Fibroblast of lung (primary cell): ENCODE results near the gene CFAP299. TPM values are rescaled to one million over a fixed set of nuclear protein-coding genes. Genes with fewer than 3 reads are reported as not detected.

Experiments
- DNase-seq, 2 donors: peaks; one replicate each; pipeline versions ENCODE4 v3.0.0 to v3.0.0-alpha.2; 2010; ENCODE audit warnings: low read depth in 2 of 2
- H2AFZ ChIP-seq: 2 replicates; pipeline ENCODE4 v1.5.1; 2012; ENCODE audit warnings: low read length, control low read depth, inconsistent platforms
- H3K27ac ChIP-seq: 2 replicates; pipeline ENCODE4 v1.5.1; 2011; ENCODE audit warnings: low read length, control low read depth; ENCODE audit not compliant: insufficient read depth
- H3K27me3 ChIP-seq: 2 replicates; pipeline ENCODE4 v1.5.1; 2011; ENCODE audit warnings: mild to moderate bottlenecking, low read length; ENCODE audit not compliant: control insufficient read depth, insufficient read depth
- H3K36me3 ChIP-seq: 2 replicates; pipeline ENCODE4 v1.5.1; 2011; ENCODE audit warnings: low read length; ENCODE audit not compliant: control insufficient read depth, insufficient read depth
- H3K4me1 ChIP-seq: 2 replicates; pipeline ENCODE4 v1.5.1; 2011; ENCODE audit warnings: low read length; ENCODE audit not compliant: control insufficient read depth, insufficient read depth; ENCODE audit errors: extremely low read depth
- H3K4me2 ChIP-seq: 2 replicates; pipeline ENCODE4 v1.5.1; 2011; ENCODE audit warnings: low read length, control low read depth; ENCODE audit not compliant: insufficient read depth; ENCODE audit errors: extremely low read depth
- H3K4me3 ChIP-seq, 4 experiments: fragments of 200-600 bp in 1 of 4; sonication (generic) in 1 of 4; replicated peaks in 1 of 4; 2 replicates each; pipeline ENCODE4 v1.5.1; 2011 to 2016; ENCODE audit warnings: low read length in 4 of 4, low read depth in 3 of 4, mild to moderate bottlenecking in 3 of 4, control low read depth in 2 of 4, inconsistent platforms in 1 of 4, mixed read lengths in 1 of 4; ENCODE audit not compliant: insufficient read depth in 1 of 4; ENCODE audit errors: control extremely low read depth in 1 of 4
- H3K79me2 ChIP-seq: 2 replicates; pipeline ENCODE4 v1.5.1; 2012; ENCODE audit warnings: mild to moderate bottlenecking, low read length, inconsistent platforms; ENCODE audit not compliant: control insufficient read depth, insufficient read depth
- H3K9ac ChIP-seq: 2 replicates; pipeline ENCODE4 v1.5.1; 2011; ENCODE audit warnings: mild to moderate bottlenecking, low read length, control low read depth; ENCODE audit not compliant: insufficient read depth
- H3K9me3 ChIP-seq: 2 replicates; pipeline ENCODE4 v1.5.1; 2012; ENCODE audit warnings: low read depth, low read length; ENCODE audit not compliant: control insufficient read depth, insufficient read depth
- H4K20me1 ChIP-seq: 2 replicates; pipeline ENCODE4 v1.5.1; 2011; ENCODE audit warnings: low read length; ENCODE audit not compliant: control insufficient read depth, insufficient read depth; ENCODE audit errors: extremely low read depth
- EZH2 ChIP-seq: IDR thresholded peaks from 2 replicates; pipeline ENCODE4 v1.5.1; 2012; ENCODE audit warnings: low read length, control low read depth, mild to moderate bottlenecking; ENCODE audit errors: missing control alignments
- polyA plus RNA-seq, 2 donors: library from polyadenylated mRNA; depleted of rRNA in 1 of 2; stranded (reverse) in 1 of 2; unstranded in 1 of 2; fragments of >200 nt; gene quantifications; 2 replicates each; pipeline ENCODE4 v1.2.1, GENCODE V29; 2011 to 2012; ENCODE audit warnings: missing spikeins in 1 of 2
- total RNA-seq: library from RNA; depleted of rRNA; stranded (reverse); fragments of >200 nt; gene quantifications from 2 replicates; pipeline ENCODE4 v1.2.1, GENCODE V29; 2014
- TF ChIP-seq, protein P1 (sequence below), 2 donors: IDR thresholded peaks in 1 of 2; conservative IDR thresholded peaks in 1 of 2; 1 replicate in 1 of 2; 2 replicates in 1 of 2; pipeline ENCODE4 v1.5.1; 2011 to 2012; ENCODE audit warnings: low read length in 2 of 2, control low read depth in 1 of 2, inconsistent platforms in 1 of 2, low read depth in 1 of 2, mild to moderate bottlenecking in 1 of 2

The CFAP299 gene
- total and polyA plus RNA-seq, 2 donors (not counting 1 experiment from before 2014, with no cell fraction given), result 0.79 to 16.2 TPM

DNA sequence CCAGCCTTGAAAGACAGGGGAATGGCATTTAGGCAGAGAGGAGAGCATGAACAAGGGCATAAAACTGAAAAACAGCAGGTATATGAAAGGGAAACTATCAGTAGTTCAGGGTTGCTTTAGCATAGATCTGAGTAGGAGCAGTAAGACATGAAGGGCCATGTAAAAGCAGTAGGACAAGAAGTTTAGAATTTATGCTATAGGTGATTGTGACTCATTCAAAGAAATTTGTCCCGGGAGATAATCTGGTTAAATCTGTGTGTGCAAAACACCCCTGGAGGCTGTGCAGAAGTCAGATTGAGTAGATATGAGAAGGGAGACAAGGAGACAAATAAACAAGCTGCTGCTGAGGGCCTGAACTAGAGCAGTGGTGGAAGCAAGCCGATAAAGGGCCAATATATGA lies 585.9 kb downstream of the CFAP299 start:
- Histone ChIP-seq H3K27ac (no peak overlapping the region), H2AFZ (no peak overlapping the region), H3K9ac (no peak overlapping the region), H3K4me3 (no peak overlapping the region), H3K27me3 (no peaks in the 10 kb centered on the region), H3K36me3 (no peaks in the 10 kb centered on the region), H3K79me2 (no peaks in the 10 kb centered on the region), H3K4me1 (no peaks in the 10 kb centered on the region), H4K20me1 (no peaks in the 10 kb centered on the region), H3K9me3 (no peaks in the 10 kb centered on the region), H3K4me2 (no peak overlapping the region)
- DNase-seq, result no peak
- TF ChIP-seq EZH2, result no peak
- TF ChIP-seq, protein P1, sequence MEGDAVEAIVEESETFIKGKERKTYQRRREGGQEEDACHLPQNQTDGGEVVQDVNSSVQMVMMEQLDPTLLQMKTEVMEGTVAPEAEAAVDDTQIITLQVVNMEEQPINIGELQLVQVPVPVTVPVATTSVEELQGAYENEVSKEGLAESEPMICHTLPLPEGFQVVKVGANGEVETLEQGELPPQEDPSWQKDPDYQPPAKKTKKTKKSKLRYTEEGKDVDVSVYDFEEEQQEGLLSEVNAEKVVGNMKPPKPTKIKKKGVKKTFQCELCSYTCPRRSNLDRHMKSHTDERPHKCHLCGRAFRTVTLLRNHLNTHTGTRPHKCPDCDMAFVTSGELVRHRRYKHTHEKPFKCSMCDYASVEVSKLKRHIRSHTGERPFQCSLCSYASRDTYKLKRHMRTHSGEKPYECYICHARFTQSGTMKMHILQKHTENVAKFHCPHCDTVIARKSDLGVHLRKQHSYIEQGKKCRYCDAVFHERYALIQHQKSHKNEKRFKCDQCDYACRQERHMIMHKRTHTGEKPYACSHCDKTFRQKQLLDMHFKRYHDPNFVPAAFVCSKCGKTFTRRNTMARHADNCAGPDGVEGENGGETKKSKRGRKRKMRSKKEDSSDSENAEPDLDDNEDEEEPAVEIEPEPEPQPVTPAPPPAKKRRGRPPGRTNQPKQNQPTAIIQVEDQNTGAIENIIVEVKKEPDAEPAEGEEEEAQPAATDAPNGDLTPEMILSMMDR (conservative IDR thresholded peaks at IDR 0.05 in 1 of 2, IDR thresholded peaks at IDR 0.05 in 1 of 2; ENCODE audit: low read depth in 1 of 2, low read length in 2 of 2), result no peak

DNA sequence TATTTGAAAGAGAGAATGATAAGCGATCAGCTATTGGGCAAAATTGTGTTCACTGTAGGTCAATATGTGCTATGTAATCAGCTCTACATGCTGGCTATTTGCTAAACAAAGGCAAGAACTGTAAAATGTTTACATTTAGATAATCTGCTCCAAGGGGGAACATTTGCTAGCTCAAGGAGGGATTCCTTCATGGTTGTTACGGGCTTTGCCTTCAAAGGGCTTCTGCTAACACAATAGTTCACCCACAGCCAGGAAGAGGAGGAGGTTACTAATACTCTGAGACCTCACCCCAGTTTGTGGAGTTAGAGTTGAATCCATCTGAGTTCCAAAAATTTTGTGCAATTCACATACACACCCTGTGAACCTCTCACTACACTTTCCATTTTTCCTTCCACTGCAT lies 587.4 kb downstream of the CFAP299 start:
- Histone ChIP-seq H3K27me3 (no peaks in the 10 kb centered on the region), H3K36me3 (no peaks in the 10 kb centered on the region), H3K27ac (no peak overlapping the region), H3K9ac (no peak overlapping the region), H3K9me3 (no peaks in the 10 kb centered on the region), H4K20me1 (no peaks in the 10 kb centered on the region), H3K4me3 (no peak overlapping the region), H2AFZ (no peak overlapping the region), H3K79me2 (no peaks in the 10 kb centered on the region), H3K4me1 (no peaks in the 10 kb centered on the region), H3K4me2 (no peak overlapping the region)
- no peak for DNase-seq
- TF ChIP-seq, protein P1 (conservative IDR thresholded peaks at IDR 0.05 in 1 of 2, IDR thresholded peaks at IDR 0.05 in 1 of 2; ENCODE audit: low read depth in 1 of 2, low read length in 2 of 2), result no peak
- no peak for TF ChIP-seq EZH2

DNA sequence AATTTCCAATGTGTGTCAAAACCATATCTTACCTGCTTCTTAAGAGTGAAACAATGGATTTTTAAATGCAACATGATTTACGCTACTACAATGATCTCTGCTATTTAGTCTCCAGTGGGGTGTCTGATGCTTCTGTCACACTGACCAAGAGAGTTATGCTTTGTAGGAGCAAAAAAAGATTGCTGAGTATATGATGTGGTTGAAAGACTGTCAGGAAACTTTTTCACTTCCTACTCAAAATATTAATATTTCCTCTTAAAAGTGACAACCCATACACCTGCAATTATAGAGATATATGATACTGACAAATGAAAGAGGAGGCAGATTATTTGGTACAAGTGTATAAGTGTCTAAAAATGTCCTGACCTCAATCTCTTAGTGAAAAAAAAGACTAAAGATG lies 589.8 kb downstream of the CFAP299 start:
- no peak overlapping the region for H3K9ac ChIP-seq
- H3K27me3 ChIP-seq, result no peaks in the 10 kb centered on the region
- no peaks in the 10 kb centered on the region for H4K20me1 ChIP-seq
- H3K27ac ChIP-seq, result no peak overlapping the region
- H3K36me3 ChIP-seq, result no peaks in the 10 kb centered on the region
- no peak overlapping the region for H2AFZ ChIP-seq
- no peaks in the 10 kb centered on the region for H3K9me3 ChIP-seq
- no peak for TF ChIP-seq EZH2
- TF ChIP-seq, protein P1 (conservative IDR thresholded peaks at IDR 0.05 in 1 of 2, IDR thresholded peaks at IDR 0.05 in 1 of 2; ENCODE audit: low read depth in 1 of 2, low read length in 2 of 2), result no peak
- H3K79me2 ChIP-seq, result no peaks in the 10 kb centered on the region
- DNase-seq, result no peak
- H3K4me3 ChIP-seq, result no peak overlapping the region
- no peaks in the 10 kb centered on the region for H3K4me1 ChIP-seq
- no peak overlapping the region for H3K4me2 ChIP-seq
